Activated naive CD8-positive, alpha-beta T cell treated with anti-CD3 and anti-CD28 coated beads, Interleukin-2, amount 10 ng/mL, durations not matched to agents 7 days and 5 days (primary cell): ENCODE data around the gene GNGT2. TPM values are rescaled to one million over a fixed set of nuclear protein-coding genes. Genes with fewer than 3 reads are reported as not detected.

ENCODE experiments used
- ATAC-seq: fragments of 150-1000 bp; cut with Tn5 transposase; one replicate; pipeline ENCODE4 v1.10.0; 2021; ENCODE audit warnings: low read depth, moderate library complexity
- POLR2A ChIA-PET: fragments of 350-600 bp; sonication (Branson Sonifier 250); formaldehyde crosslinking; loops from one replicate; lab custom pipeline; 2021; ENCODE audit warnings: antibody characterized with exemption; lab: Charles Lee
- DNase-seq: peaks from one replicate; pipeline ENCODE4 v3.0.0; 2021
- H3K27ac Mint-ChIP-seq: one replicate; pipeline ENCODE4 v1.8.0; 2022; ENCODE audit warnings: mild to moderate bottlenecking, mixed read lengths
- H3K27me3 Mint-ChIP-seq: one replicate; pipeline ENCODE4 v1.8.0; 2022; ENCODE audit warnings: mild to moderate bottlenecking, moderate library complexity, mixed read lengths
- H3K36me3 Mint-ChIP-seq: one replicate; pipeline ENCODE4 v1.8.0; 2021; ENCODE audit warnings: mild to moderate bottlenecking, mixed read lengths
- H3K4me1 Mint-ChIP-seq: one replicate; pipeline ENCODE4 v1.8.0; 2021; ENCODE audit warnings: mixed read lengths
- H3K4me3 Mint-ChIP-seq: one replicate; pipeline ENCODE4 v1.8.0; 2022; ENCODE audit warnings: mild to moderate bottlenecking, moderate library complexity, mixed read lengths
- H3K9me3 Mint-ChIP-seq: one replicate; pipeline ENCODE4 v1.8.0; 2021; ENCODE audit warnings: mixed read lengths
- total RNA-seq, 2 experiments: library from RNA; stranded (reverse); gene quantifications; one replicate each; pipeline ENCODE4 v1.2.3, GENCODE V29; 2021

GNGT2 gene
- total RNA-seq, 2 experiments from 2014 or later, result 27.9 to 34.2 TPM

- POLR2A ChIA-PET, result interaction anchor here (0.6 kb wide), 1 partner anchor 365 kb away, joined by 4 read pairs; no protein-coding TSS in a partner anchor
- Mint-ChIP-seq H3K27ac (no peak overlapping the region), H3K4me1 (no peaks in the 10 kb centered on the region), H3K9me3 (no peaks in the 10 kb centered on the region), H3K27me3 (peaks cover 12% of the 10 kb centered on the region), H3K4me3 (no peak overlapping the region), H3K36me3 (no peaks in the 10 kb centered on the region)
- DNase-seq (no peak), ATAC-seq (no peak)
Observed at GRCh38 chr17:49240619-49241018, 30.2 kb upstream of the GNGT2 start.

DNA sequence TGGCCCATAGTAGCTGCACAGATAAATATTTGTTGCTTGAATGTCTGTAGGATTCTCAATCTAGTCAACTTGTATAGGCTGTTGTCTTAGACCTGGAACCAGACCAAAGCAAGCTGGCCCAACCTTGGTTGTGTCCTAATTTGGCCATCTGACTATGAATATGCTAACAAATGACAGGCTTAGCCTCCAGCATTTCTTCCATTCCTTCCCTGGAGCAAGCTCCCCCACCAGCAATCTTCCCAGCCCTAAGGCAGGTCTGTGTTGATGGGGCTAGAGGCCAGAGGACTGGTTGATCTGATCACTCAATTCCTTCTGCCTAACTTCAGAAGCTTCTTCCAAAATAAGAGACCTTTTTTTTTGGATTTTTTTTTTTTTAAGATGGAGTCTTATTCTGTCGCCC lies 29.6 kb upstream of the GNGT2 start:
- Mint-ChIP-seq H3K4me1 (no peaks in the 10 kb centered on the region), H3K4me3 (no peak overlapping the region), H3K36me3 (no peaks in the 10 kb centered on the region), H3K9me3 (no peaks in the 10 kb centered on the region), H3K27me3 (peaks cover 12% of the 10 kb centered on the region), H3K27ac (no peak overlapping the region)
- no peak for DNase-seq
- ATAC-seq, result no peak
- POLR2A ChIA-PET, result interaction anchor here (0.6 kb wide), 1 partner anchor 9 kb away, joined by 3 read pairs; the partner anchor contains the start of gene PHOSPHO1

DNA sequence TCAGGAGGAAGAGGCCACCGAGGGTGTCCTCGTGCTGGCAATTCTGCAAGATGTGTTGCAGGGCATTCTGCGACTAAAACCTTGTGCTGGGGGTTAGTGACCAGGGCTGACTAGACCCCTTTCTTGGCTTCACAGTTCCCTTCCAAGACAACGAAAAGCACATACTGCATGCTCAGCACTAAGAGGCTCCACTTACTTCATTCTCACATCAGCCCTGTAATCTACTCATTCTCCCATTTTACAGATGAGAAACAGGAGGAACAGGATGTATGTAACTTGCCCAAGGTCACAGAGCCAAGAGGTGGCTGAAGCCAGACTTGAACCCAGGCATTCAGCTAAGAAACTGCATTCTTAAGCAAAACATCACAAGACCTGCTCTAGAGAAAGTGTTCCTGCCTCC lies 25.5 kb upstream of the GNGT2 start:
- H3K4me1 Mint-ChIP-seq, result peaks cover 6% of the 10 kb centered on the region
- no peak for DNase-seq
- H3K4me3 Mint-ChIP-seq, result no peak overlapping the region
- H3K27ac Mint-ChIP-seq, result no peak overlapping the region
- ATAC-seq, result no peak
- peaks cover 23% of the 10 kb centered on the region for H3K27me3 Mint-ChIP-seq
- H3K9me3 Mint-ChIP-seq, result no peaks in the 10 kb centered on the region
- no peaks in the 10 kb centered on the region for H3K36me3 Mint-ChIP-seq
- POLR2A ChIA-PET, result interaction anchor here (0.8 kb wide), 1 partner anchor 8 kb away, joined by 3 read pairs; no protein-coding TSS in a partner anchor

DNA sequence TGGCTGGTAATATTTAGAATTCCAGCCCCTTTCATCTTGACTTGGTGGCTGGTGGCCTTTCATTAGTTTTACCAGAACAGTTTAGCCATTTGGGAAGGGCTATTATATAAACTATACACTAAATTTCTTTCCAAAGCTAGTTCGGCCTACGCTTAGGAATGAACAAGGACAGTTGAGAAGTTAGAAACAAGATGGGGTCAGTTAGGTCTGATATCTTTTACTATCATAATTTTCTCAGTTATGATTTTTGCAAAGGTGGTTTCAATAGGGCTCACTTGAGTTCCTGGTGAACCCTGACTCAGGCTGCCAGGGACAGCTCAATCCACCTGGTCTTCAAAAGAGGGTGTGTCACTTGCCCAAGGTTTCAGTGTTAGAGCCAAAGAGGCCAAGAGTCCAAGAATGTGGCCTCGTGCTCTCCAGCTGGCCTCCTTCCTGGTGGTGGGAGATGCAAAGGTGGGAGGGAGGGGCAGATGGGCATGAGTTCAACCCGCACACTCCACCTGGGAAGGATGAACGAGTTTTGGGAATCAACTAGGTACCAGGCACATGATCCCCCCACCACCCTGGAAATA lies 24.2 kb upstream of the GNGT2 start:
- Mint-ChIP-seq H3K4me1 (peaks cover 7% of the 10 kb centered on the region), H3K27ac (no peak overlapping the region), H3K4me3 (no peak overlapping the region), H3K9me3 (no peaks in the 10 kb centered on the region), H3K36me3 (no peaks in the 10 kb centered on the region), H3K27me3 (peaks cover 22% of the 10 kb centered on the region)
- no peak for DNase-seq
- POLR2A ChIA-PET, result no interaction called here
- no peak for ATAC-seq

DNA sequence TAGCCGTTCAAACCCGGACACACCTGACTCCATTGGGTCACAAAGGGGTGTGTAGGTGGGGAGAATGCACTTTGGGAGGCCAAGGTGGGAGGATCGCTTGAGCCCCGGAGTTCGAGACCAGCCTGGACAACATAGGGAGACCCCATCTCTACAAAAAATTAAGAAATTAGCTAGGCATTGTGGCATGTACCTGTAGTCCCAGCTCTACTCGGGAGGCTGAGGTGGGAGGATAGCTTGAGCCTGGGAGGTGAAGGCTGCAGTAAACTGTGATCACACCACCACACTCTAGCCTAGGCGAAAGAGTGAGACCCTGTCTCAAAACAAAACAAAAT lies 21.2 kb upstream of the GNGT2 start:
- Mint-ChIP-seq H3K4me3 (peak overlapping the region; percentile 81), H3K9me3 (no peaks in the 10 kb centered on the region), H3K4me1 (peaks cover 10% of the 10 kb centered on the region), H3K27me3 (peaks cover 18% of the 10 kb centered on the region), H3K27ac (no peak overlapping the region), H3K36me3 (no peaks in the 10 kb centered on the region)
- no peak for DNase-seq
- ATAC-seq, result no peak
- POLR2A ChIA-PET, result interaction anchor here (0.6 to 1.3 kb wide), 3 partner anchors 19 to 157 kb away, joined by 3 to 7 read pairs (median 3); no protein-coding TSS in a partner anchor

DNA sequence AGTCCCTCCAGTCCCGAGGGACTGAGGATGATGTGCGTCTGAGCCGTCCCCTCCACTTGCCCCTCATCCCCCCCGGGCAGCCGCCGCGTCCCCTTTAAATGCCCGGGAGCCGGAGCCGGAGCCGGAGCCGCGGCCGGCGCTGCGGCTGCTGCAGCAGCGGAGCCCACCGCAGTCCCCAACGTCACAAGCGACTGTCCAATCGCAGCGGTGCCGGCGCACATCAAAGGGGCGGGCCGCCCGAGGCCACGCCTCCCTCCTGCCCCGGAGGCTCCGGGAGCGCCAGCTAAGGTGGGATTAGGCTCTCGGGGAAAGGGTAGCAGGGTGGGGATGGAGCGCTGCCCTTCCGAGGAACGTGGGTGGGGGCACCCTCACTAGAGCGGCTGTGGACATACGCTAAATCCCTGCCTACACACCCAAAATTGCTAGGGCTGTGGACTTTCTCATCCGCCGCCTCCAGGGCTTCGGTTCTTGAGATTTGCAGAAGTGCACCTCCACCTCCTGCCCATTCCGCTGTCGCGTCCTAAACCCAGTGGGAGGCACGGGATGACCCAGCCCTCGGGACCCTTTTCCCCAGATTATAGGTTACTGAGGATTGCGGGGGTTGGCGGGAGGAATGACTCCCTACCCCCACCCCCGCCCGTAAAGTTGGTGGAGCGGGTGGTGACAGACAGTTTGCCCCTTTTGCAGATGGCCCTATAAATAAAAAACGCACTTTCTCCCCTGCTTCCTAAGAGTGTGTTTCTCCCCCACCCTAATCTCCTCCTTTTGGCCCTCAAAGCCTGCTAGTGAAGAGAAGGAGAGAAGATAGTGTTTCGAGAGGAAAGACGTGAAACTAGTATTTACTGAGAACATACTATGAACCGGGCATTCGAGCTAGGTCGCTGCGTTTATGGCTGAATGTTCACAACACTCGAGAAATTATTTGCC lies 20.5 kb upstream of the GNGT2 start, which contains the start of gene PHOSPHO1:
PHOSPHO1 (minus strand) TSS at position 152 of the 927 bp plus-strand sequence. CDS start 4,096 bp downstream, outside the sequence.
- DNase-seq (peak; percentile 92), ATAC-seq (peak; percentile 85)
- no peaks in the 10 kb centered on the region for H3K36me3 Mint-ChIP-seq
- POLR2A ChIA-PET, result interaction anchor here (0.5 to 1.5 kb wide), 9 partner anchors 9 to 50 kb away, joined by 3 to 6 read pairs (median 4); no protein-coding TSS in a partner anchor
- H3K27ac Mint-ChIP-seq, result no peak within 1 kb of the TSS
- H3K9me3 Mint-ChIP-seq, result no peaks in the 10 kb centered on the region
- peaks cover 18% of the 10 kb centered on the region for H3K27me3 Mint-ChIP-seq
- peak within 1 kb of the TSS; percentile 81 for H3K4me3 Mint-ChIP-seq
- peaks cover 13% of the 10 kb centered on the region for H3K4me1 Mint-ChIP-seq

- POLR2A ChIA-PET, result interaction anchor here (0.5 to 6.5 kb wide), 8 partner anchors 8 to 50 kb away, joined by 3 to 44 read pairs (median 4); no protein-coding TSS in a partner anchor
- H3K27me3 Mint-ChIP-seq, result peaks cover 18% of the 10 kb centered on the region
- no peak for ATAC-seq
Observed at GRCh38 chr17:49229805-49230600, 19.6 kb upstream of the GNGT2 start.

GRCh38 chr17:49229076-49229804 lies 18.9 kb upstream of the GNGT2 start:
- POLR2A ChIA-PET, result interaction anchor here (1.2 to 6.5 kb wide), 6 partner anchors 11 to 49 kb away, joined by 3 to 44 read pairs (median 6); no protein-coding TSS in a partner anchor
- Mint-ChIP-seq H3K27ac (no peak overlapping the region), H3K27me3 (peaks cover 21% of the 10 kb centered on the region), H3K36me3 (peaks cover 4% of the 10 kb centered on the region), H3K4me1 (peaks cover 21% of the 10 kb centered on the region), H3K9me3 (no peaks in the 10 kb centered on the region), H3K4me3 (peak overlapping the region; percentile 55)
- ATAC-seq (no peak), DNase-seq (no peak)

More at GRCh38 chr17:49229805-49230600, 19.6 kb upstream of the GNGT2 start:
- no peaks in the 10 kb centered on the region for H3K9me3 Mint-ChIP-seq
- H3K36me3 Mint-ChIP-seq, result peaks cover 2% of the 10 kb centered on the region
- peak overlapping the region; percentile 81 for H3K4me3 Mint-ChIP-seq
- peaks cover 17% of the 10 kb centered on the region for H3K4me1 Mint-ChIP-seq
- no peak overlapping the region for H3K27ac Mint-ChIP-seq
- DNase-seq, result peak; percentile 40

- H3K36me3 Mint-ChIP-seq, result peaks cover 7% of the 10 kb centered on the region
- no peak overlapping the region for H3K4me3 Mint-ChIP-seq
- DNase-seq (peak; percentile 76), ATAC-seq (peak; percentile 28)
- H3K9me3 Mint-ChIP-seq, result no peaks in the 10 kb centered on the region
- peaks cover 16% of the 10 kb centered on the region for H3K27me3 Mint-ChIP-seq
- POLR2A ChIA-PET, result interaction anchor here (0.8 to 6.5 kb wide), 8 partner anchors 8 to 47 kb away, joined by 3 to 99 read pairs (median 6); partner anchors contain the start of genes ABI3 and GNGT2
- H3K27ac Mint-ChIP-seq, result no peak overlapping the region
- H3K4me1 Mint-ChIP-seq, result peaks cover 32% of the 10 kb centered on the region
Observed at GRCh38 chr17:49227436-49228261, 17.3 kb upstream of the GNGT2 start.

DNA sequence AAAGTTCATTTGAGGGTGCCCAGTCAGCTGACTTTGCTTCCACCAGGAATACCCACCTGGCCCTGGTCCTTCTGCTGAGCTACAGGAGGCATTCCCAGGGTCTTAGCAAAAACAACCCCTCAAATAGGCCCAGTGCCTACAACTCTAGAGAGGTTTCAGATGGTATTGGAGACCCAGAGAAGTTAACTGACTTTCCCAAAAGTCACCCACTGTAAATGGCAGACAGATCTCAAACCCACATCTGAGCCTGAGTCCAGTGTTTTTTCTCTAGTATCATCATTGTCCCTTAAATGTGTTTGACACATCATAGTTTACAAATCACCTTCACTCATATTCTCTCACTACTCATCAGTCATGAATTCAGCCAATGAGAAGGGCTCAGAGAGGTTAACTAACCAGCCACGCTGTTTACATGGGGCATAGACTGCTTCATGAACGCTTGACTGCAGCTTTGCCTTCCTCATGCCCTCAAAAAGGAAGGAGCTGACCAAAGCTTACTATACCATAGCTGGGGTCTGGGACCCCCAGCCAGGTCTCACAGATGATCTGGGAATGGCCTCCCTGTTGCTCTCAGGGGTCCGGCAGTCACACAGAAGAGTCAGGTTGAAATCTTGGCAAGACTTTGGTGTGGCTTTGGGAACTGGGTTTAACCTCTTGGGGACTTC lies 16.5 kb upstream of the GNGT2 start:
- Mint-ChIP-seq H3K9me3 (no peaks in the 10 kb centered on the region), H3K4me1 (peaks cover 39% of the 10 kb centered on the region), H3K27ac (no peak overlapping the region), H3K4me3 (no peak overlapping the region), H3K27me3 (peaks cover 14% of the 10 kb centered on the region), H3K36me3 (peaks cover 14% of the 10 kb centered on the region)
- POLR2A ChIA-PET, result interaction anchor here (0.6 to 6.5 kb wide), 9 partner anchors 9 to 502 kb away, joined by 3 to 99 read pairs (median 5); partner anchors contain the start of genes ABI3 and GNGT2
- DNase-seq (no peak), ATAC-seq (no peak)
